Hepatocyte (in vitro differentiated cells): Measurements from ENCODE around the gene ADGRB3. TPM values are rescaled to one million over a fixed set of nuclear protein-coding genes. Genes with fewer than 3 reads are reported as not detected.

ENCODE experiments used
- DNase-seq: peaks from one replicate; pipeline ENCODE4 v3.0.0-alpha.2; 2016; ENCODE audit warnings: low spot score
- H2AFZ ChIP-seq: fragments of 200-600 bp; sonication (generic); 2 replicates; pipeline ENCODE4 v1.6.0; 2016; ENCODE audit warnings: antibody characterized with exemption, mild to moderate bottlenecking
- H3K27ac ChIP-seq: fragments of 200-600 bp; sonication (generic); 2 replicates; pipeline ENCODE4 v1.5.1; 2016; ENCODE audit warnings: mild to moderate bottlenecking
- H3K27me3 ChIP-seq: fragments of 200-600 bp; sonication (generic); 2 replicates; pipeline ENCODE4 v1.6.1; 2016
- H3K36me3 ChIP-seq: fragments of 200-600 bp; sonication (generic); replicated peaks from 2 replicates; pipeline ENCODE4 v1.5.1; 2016; ENCODE audit warnings: low read depth; ENCODE audit not compliant: insufficient read depth
- H3K4me1 ChIP-seq: fragments of 200-600 bp; sonication (generic); 2 replicates; pipeline ENCODE4 v1.5.1; 2016; ENCODE audit warnings: mild to moderate bottlenecking, moderate library complexity; ENCODE audit not compliant: insufficient read depth
- H3K4me2 ChIP-seq: fragments of 200-600 bp; sonication (generic); 2 replicates; pipeline ENCODE4 v1.6.0; 2016
- H3K4me3 ChIP-seq: fragments of 200-600 bp; sonication (generic); 2 replicates; pipeline ENCODE4 v1.5.1; 2016; ENCODE audit warnings: mild to moderate bottlenecking
- H3K79me2 ChIP-seq: fragments of 200-600 bp; sonication (generic); 2 replicates; pipeline ENCODE4 v1.6.0; 2017; ENCODE audit warnings: mild to moderate bottlenecking
- H3K9me2 ChIP-seq: fragments of 200-600 bp; sonication (generic); replicated peaks from 2 replicates; pipeline ENCODE4 v1.6.0; 2017; ENCODE audit warnings: mild to moderate bottlenecking; ENCODE audit not compliant: insufficient read depth
- H3K9me3 ChIP-seq: fragments of 200-600 bp; sonication (generic); 2 replicates; pipeline ENCODE4 v1.5.1; 2016; ENCODE audit warnings: low read depth, mild to moderate bottlenecking
- H4K20me1 ChIP-seq: fragments of 200-600 bp; sonication (generic); 2 replicates; pipeline ENCODE4 v1.6.0; 2016; ENCODE audit warnings: mild to moderate bottlenecking; ENCODE audit not compliant: insufficient read depth, poor library complexity, severe bottlenecking
- CTCF ChIP-seq: fragments of 200-600 bp; sonication (generic); IDR thresholded peaks from 2 replicates; pipeline ENCODE4 v1.5.1; 2016; ENCODE audit warnings: antibody characterized with exemption, mild to moderate bottlenecking; ENCODE audit not compliant: poor library complexity
- EZH2 ChIP-seq: fragments of 200-600 bp; sonication (generic); IDR thresholded peaks from 2 replicates; pipeline ENCODE4 v1.6.1; 2016; ENCODE audit warnings: antibody characterized with exemption, mild to moderate bottlenecking, borderline replicate concordance
- EZH2phosphoT487 ChIP-seq: fragments of 200-600 bp; sonication (generic); IDR thresholded peaks from one replicate; pipeline ENCODE4 v1.6.1; 2018; ENCODE audit warnings: antibody characterized with exemption, mild to moderate bottlenecking, low read depth, moderate library complexity; ENCODE audit not compliant: unreplicated experiment, severe bottlenecking
- WGBS: methylation state at CpG from one replicate; pipeline ENCODE4 v1.1.6; 2016; ENCODE audit warnings: low lambda C conversion rate; ENCODE audit errors: missing lambda C conversion rate; 5-methylcytosine and 5-hydroxymethylcytosine counted together
- polyA plus RNA-seq: library from polyadenylated mRNA; unstranded; fragments of >200 nt; fragmentation: Nextera tagmentation; extraction: Ambion mirVana; gene quantifications from 2 replicates; pipeline ENCODE4 v1.2.1, GENCODE V29; 2016
- total RNA-seq: library from RNA; depleted of rRNA; stranded (reverse); fragments of >200 nt; gene quantifications from 2 replicates; pipeline ENCODE4 v1.2.3, GENCODE V29; 2014

ADGRB3 gene
- total and polyA plus RNA-seq, 2 experiments from 2014 or later: 0.17 to 2.2 TPM

- H3K4me3 ChIP-seq: no peak overlapping the region
- TF ChIP-seq EZH2phosphoT487 (no peak), EZH2 (no peak), CTCF (no peak)
- no peak overlapping the region for H3K4me2 ChIP-seq
- H3K27me3 ChIP-seq: no peaks in the 10 kb centered on the region
- H2AFZ ChIP-seq: no peak overlapping the region
- H3K9me2 ChIP-seq: no peaks in the 10 kb centered on the region
- no peaks in the 10 kb centered on the region for H4K20me1 ChIP-seq
- no peaks in the 10 kb centered on the region for H3K9me3 ChIP-seq
- H3K4me1 ChIP-seq: no peaks in the 10 kb centered on the region
- DNase-seq: no peak
- no peaks in the 10 kb centered on the region for H3K36me3 ChIP-seq
- H3K27ac ChIP-seq: no peak overlapping the region
- no peaks in the 10 kb centered on the region for H3K79me2 ChIP-seq
Observed at GRCh38 chr6:68771426-68771825, 136.3 kb downstream of the ADGRB3 start.

- Histone ChIP-seq H2AFZ (no peak overlapping the region), H3K27me3 (no peaks in the 10 kb centered on the region), H3K9me3 (no peaks in the 10 kb centered on the region), H3K79me2 (no peaks in the 10 kb centered on the region), H4K20me1 (no peaks in the 10 kb centered on the region), H3K4me2 (no peak overlapping the region), H3K9me2 (no peaks in the 10 kb centered on the region), H3K4me3 (no peak overlapping the region), H3K27ac (no peak overlapping the region), H3K36me3 (no peaks in the 10 kb centered on the region), H3K4me1 (no peaks in the 10 kb centered on the region)
- no peak for TF ChIP-seq EZH2phosphoT487
- TF ChIP-seq EZH2: no peak
- no peak for TF ChIP-seq CTCF
- WGBS: 68% methylated on average over 1 of the region's 1 CpG
- DNase-seq: no peak
Observed at GRCh38 chr6:68774843-68775242, 139.8 kb downstream of the ADGRB3 start.

- Histone ChIP-seq H3K9me2 (no peaks in the 10 kb centered on the region), H3K4me2 (no peak overlapping the region), H2AFZ (no peak overlapping the region), H3K4me1 (no peaks in the 10 kb centered on the region), H3K27me3 (no peaks in the 10 kb centered on the region), H4K20me1 (no peaks in the 10 kb centered on the region), H3K36me3 (no peaks in the 10 kb centered on the region), H3K79me2 (no peaks in the 10 kb centered on the region), H3K4me3 (no peak overlapping the region), H3K9me3 (no peaks in the 10 kb centered on the region), H3K27ac (no peak overlapping the region)
- 74% methylated on average over 2 of the region's 2 CpGs for WGBS
- no peak for TF ChIP-seq EZH2
- no peak for TF ChIP-seq EZH2phosphoT487
- no peak for TF ChIP-seq CTCF
- DNase-seq: no peak
Observed at GRCh38 chr6:68776354-68776753, 141.3 kb downstream of the ADGRB3 start.

- no peaks in the 10 kb centered on the region for H3K9me2 ChIP-seq
- H2AFZ ChIP-seq: no peak overlapping the region
- H3K4me3 ChIP-seq: no peak overlapping the region
- no peaks in the 10 kb centered on the region for H3K9me3 ChIP-seq
- no peak overlapping the region for H3K4me2 ChIP-seq
- no peak overlapping the region for H3K27ac ChIP-seq
- no peak for DNase-seq
- H4K20me1 ChIP-seq: no peaks in the 10 kb centered on the region
- TF ChIP-seq EZH2 (no peak), CTCF (no peak), EZH2phosphoT487 (no peak)
- H3K4me1 ChIP-seq: no peaks in the 10 kb centered on the region
- H3K36me3 ChIP-seq: no peaks in the 10 kb centered on the region
- H3K79me2 ChIP-seq: no peaks in the 10 kb centered on the region
- H3K27me3 ChIP-seq: no peaks in the 10 kb centered on the region
Observed at GRCh38 chr6:68777956-68778355, 142.9 kb downstream of the ADGRB3 start.
